GM19043 (cell line): ENCODE data around the gene PRPSAP2.
"Not testable (repeated sequence)": the region's sequence is repeated elsewhere in the genome, so short reads cannot be mapped to it uniquely, and the experiment has no call there.

Experiments used
- ATAC-seq: cut with Tn5 transposase; IDR thresholded peaks from one replicate; pipeline ENCODE4 v1.9.1; 2021; ENCODE audit warnings: low read depth; ENCODE audit not compliant: unreplicated experiment

PRPSAP2 gene

GRCh38 chr17:18937981-18938691 lies 80.2 kb downstream of the PRPSAP2 start:
- no peak for ATAC-seq

DNA sequence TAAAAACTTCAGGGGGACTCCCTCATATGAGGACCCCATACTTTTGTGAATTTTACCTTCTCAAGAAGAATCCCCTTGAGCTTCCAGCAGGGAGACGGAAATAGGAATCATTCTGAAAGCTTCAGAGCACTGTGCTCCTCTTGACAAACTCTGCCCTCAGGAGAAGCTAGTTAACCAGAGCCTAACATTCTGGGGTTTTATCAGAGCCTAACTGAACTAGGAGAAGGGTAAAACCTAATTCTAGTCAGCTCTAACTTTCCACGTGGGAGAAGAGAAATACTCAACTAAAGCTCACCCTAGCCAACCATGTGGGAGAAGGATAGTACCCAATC lies 80.7 kb downstream of the PRPSAP2 start:
- ATAC-seq = no peak

DNA sequence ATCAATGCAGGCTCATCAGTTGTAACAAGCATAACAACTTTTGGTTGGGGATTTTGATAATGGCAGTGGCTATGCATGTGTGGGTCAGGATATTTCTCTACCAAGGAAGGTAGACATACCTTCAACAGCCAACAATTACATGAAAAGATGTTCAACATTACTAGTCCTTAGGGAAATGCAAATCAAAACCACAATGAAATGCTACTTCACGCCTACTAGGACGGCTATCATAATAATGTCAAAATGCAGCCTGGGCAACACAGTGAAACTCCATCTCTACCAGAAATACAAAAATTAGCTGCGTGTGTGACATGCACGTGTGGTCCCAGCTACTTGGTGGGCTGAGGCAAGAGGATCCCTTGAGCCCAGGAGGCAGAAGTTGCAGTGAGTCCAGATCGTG lies 86.7 kb downstream of the PRPSAP2 start:
- ATAC-seq = no peak

- no peak for ATAC-seq
Observed at GRCh38 chr17:18946536-18946935, 88.6 kb downstream of the PRPSAP2 start.

GRCh38 chr17:18947866-18948265 lies 89.9 kb downstream of the PRPSAP2 start:
- ATAC-seq = no peak

- ATAC-seq = no peak
Observed at GRCh38 chr17:18948476-18949006, 90.6 kb downstream of the PRPSAP2 start.

DNA sequence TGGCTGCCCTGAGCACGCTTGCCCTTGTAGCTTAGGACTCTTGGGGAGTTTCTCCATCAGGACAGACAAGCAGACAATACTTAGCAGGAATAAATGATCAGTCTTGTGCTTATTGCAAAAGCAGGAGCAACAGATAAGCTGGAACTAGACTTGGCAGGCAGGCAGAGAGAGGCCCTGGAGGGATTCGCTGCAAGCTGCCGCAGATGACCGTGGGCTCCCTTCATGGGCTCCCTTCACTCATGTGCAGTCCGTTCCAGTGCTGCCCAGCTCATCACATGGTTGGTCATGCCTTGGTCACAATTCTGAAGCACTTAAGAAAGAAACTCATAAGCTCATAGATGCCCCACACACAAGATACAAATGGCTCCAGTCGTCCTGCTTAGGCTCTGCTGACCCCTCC lies 91.6 kb downstream of the PRPSAP2 start:
- no peak for ATAC-seq

DNA sequence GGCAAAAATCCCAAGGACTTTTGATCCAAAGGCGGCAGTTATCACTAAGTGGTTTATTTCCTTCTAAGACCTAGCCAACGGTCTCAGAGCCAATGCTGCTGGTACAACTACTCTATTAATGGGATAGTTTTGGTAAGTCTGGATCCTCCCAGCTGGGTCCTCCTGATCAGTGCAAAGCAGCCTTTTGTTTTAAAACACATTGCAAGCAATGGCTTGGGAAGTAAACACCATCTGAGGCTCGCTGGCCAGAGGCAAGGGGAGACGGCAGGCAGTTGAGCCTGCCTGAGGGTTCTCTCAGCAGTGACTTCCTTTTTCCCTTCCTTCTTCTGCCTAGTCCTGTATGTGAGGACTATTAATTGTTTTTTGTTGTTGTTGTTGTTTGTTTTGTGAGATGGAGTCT lies 92.4 kb downstream of the PRPSAP2 start:
- ATAC-seq = no peak

DNA sequence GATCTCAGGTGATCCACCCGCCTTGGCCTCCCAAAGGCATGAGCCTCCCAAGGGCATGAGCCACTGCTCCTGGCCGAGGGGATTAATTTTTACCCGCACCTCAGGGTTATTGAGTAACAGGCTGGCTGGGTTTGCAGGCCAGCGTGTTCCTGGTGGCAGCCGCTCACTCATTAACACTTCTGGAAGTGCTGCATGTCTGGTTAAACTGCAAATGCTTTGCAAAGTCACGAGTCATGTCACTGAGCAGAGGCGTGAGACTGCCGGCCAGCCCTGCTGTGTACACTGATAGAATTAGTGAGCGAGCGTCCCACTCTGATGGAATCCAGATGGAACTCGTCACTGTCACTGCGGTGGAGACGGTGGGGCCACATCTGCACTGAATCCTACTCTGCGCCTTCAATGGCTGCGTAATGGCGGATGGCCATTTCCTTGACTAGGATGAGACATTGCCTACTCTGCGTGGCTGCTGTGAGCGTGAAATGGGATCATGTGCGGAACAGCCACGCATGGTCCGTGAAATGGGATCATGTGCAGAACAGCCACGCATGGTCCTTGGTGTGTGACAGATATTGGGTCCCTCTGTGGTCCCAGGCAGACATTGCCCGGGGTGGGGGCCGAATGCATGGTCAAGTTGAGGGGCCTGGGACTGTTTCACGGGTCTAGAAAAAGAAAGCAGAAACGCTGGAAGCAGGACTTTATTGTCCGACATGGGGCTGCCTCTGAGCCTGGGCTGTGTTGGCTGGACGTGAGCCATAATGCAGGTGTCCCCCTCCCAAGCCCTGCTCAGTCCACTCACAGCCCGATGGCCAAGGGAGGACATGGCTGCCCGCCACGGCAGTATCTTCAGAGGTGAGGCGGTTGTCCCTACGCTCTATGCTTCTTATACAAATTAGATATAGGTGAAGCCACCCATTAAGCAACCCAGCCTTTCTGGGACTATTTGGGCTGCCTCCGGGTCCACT lies 93.3 kb downstream of the PRPSAP2 start:
- ATAC-seq = no peak

- ATAC-seq = no peak
Observed at GRCh38 chr17:18951941-18952842, 94.3 kb downstream of the PRPSAP2 start, which contains the start of gene SLC5A10. Gene SLC5A10, plus strand, starts transcription at chr17:18952165. Its CDS starts 41 bp downstream, at chr17:18952206.

DNA sequence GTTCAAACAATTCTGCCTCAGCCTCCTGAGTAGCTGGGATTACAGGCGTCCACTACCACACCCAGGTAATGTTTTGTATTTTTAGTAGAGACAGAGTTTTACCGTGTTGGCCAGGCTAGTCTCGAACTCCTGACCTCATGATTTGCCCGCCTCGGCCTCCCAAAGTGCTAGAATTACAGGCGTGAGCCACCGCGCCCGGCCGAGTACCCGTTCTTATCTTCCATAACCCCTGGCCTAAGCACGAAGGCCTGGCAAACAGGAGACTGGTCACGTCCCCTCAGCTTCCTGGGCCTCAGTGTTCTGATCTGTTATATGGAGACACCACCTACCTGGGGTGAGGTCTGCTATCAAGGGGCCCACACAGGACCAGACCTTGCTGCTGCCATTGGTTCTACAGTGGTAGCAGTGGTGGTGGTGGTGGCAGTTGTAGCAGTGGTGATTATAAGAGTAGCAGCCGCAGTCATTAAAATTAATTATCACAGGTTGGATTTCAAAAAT lies 95.3 kb downstream of the PRPSAP2 start:
- ATAC-seq = no peak

DNA sequence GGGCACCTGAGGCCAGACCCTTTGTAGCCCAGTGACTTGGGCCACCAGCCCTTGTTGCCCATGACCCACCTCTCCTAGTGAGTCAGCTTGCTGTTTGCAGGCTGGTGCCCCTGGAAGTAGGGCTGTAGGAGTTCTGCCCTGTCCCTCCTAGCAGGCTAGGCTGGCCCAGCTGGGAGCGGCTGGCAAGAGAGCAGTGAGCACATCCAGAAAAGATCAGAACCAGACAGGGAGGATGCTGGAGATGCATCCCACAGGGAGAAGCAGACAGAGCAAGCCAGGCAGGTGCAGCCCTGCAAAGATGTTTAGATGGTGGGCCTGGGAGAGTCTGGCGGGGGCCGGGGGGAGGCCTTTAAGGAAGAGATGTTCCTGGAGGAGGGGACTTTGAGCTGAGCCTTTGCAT lies 96.4 kb downstream of the PRPSAP2 start:
- ATAC-seq = no peak

DNA sequence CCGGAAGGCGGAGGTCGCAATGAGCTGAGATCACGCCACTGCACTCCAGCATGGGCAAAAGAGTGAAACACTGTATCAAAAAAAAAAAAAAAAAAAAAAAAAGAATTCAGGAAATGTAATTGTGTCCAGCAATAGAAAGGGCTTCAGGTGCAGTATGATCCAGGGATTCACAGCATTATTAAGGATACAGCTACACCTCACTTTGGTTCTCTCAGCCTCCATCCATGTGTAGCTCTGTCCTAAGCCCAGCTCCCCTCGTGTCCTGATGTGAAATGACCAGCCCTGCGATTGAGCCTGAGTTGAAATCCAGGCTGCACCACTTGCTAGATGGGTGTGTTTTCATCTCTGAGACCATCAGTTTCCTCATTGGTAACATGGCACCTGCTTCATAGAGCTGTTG lies 97.1 kb downstream of the PRPSAP2 start:
- no peak for ATAC-seq

GRCh38 chr17:18956021-18956420 lies 98.1 kb downstream of the PRPSAP2 start:
- ATAC-seq = not testable (repeated sequence)

DNA sequence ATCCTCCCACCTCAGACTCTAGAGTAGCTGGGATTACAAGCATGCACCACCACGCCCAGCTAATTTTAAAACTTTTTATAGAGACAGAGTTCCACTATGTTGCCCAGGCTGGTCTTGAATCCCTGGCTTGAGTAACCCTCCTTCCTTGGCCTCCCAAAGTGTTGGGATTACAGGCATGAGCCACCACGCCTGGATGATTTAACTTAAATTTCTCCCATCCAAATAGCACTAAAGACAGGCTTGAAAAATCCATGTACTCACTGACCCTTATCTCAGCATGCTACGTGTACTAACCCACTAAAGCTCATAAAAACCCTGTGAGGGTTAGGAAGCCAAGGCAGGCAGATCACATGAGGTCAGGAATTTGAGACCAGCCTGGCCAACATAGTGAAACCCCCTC lies 98.7 kb downstream of the PRPSAP2 start:
- ATAC-seq = no peak

DNA sequence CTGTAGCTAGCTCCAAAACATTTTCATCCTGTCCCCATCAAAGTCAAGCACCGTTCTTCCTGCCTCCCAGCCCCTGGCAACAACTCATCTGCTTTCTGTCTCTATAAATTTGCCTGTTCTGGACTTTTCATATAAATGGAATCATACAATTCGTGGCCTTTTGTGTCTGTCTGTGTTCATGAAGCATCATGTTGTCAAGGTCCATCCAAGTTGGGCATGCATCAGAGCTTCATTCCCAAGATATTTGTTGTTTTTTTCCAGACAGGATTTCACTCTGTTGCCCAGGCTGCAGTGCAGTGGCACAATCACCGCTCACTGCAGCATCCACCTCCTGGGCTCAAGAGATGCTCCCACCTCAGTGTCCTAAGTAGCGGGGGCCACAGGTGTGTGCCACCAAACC lies 99.9 kb downstream of the PRPSAP2 start:
- no peak for ATAC-seq

DNA sequence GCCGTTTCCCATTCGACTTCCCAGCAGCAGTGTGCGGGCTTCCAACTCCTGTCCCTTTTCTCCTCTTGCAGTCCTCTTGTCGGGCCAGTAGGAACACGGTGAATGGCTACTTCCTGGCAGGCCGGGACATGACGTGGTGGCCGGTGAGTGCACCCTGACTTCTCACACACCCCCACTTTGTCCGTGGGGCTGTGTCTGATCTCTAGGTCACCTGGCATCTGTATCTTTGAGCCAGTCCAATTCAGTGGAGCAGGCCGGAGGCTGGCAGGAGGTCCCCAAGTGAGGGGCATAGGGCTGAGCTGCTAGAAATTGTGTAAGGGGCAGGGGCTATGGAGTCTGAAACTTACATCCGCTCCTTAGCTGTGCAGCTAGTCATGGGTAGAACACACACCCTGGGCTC lies 100.7 kb downstream of the PRPSAP2 start:
- ATAC-seq = no peak

DNA sequence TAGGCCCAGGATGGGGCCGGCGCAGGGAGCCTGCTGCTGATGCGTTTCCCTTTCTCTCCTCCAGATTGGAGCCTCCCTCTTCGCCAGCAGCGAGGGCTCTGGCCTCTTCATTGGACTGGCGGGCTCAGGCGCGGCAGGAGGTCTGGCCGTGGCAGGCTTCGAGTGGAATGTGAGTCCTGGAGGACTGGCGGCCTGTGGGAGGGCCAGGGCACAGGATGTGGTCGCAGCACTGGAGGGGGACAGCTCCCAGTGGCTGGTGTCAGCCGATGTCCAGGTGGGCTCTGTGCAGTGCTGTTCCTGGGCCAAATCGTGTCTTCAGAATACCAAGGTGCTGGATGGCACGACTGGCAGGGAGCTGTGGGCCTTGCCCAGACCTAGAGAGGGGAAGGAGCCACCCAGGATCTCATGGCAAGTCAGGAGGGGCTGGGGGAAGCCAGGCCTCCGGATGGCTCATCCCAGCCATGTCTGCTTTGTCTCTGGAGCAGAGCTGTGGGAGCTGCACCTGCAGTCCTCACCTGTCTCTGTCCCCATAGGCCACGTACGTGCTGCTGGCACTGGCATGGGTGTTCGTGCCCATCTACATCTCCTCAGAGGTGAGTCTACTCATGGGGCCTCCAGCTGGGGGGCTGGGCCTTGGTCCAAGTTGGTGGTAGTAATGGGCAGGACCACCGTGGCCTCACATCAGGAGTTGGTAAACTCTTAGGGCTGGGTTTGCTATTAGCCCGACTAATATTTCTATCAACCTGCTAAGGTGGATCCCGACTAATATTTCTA lies 101.3 kb downstream of the PRPSAP2 start:
- no peak for ATAC-seq

DNA sequence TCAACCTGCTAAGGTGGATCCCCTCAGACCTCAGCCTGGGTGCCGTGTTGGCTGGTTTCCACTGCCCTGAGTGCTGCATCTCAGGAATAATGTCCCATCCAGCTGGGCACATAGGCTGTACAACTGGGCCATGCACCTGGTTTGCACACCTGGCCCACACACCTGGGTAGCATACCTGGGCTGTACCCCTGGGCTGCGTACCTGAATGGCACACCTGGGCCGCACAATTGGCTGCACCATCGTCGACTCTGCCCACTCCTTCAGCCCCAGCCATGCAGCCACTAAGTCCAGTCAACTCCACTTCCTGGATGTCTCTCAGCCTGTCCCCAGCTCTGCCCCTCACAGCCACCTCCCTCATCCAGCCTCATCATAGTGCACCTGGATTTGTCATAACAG lies 101.9 kb downstream of the PRPSAP2 start:
- no peak for ATAC-seq

DNA sequence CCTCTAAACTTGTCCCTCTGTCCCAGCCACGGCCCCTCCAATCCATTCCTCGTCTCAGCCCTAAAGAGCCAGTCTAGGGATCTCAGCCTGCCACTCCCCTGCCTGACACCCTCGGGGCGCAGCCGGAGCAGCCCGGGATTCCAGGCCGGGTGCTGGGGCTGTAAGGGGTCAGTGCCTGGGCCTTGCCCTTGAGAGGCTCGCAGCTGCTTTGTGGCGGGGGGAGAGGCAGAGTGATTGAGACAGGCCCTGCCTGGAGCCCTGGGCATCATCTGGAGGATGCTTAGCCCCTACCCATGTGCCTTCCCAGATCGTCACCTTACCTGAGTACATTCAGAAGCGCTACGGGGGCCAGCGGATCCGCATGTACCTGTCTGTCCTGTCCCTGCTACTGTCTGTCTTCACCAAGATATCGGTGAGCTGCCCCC lies 102.3 kb downstream of the PRPSAP2 start:
- no peak for ATAC-seq
